Stimulated activated naive CD4-positive, alpha-beta T cell treated with Interleukin-2 at 50 U/mL for 16 hours (primary cell): ENCODE results near the gene CATSPERZ.
A peak's percentile ranks its signal among the peaks of the same experiment; 100 is the strongest.
"Not testable (repeated sequence)": the region's sequence is repeated elsewhere in the genome, so short reads cannot be mapped to it uniquely, and the experiment has no call there.

Experiments
- DNase-seq: peaks from one replicate; lab custom pipeline; 2025; lab: John Stamatoyannopoulos, UW

The CATSPERZ gene

DNA sequence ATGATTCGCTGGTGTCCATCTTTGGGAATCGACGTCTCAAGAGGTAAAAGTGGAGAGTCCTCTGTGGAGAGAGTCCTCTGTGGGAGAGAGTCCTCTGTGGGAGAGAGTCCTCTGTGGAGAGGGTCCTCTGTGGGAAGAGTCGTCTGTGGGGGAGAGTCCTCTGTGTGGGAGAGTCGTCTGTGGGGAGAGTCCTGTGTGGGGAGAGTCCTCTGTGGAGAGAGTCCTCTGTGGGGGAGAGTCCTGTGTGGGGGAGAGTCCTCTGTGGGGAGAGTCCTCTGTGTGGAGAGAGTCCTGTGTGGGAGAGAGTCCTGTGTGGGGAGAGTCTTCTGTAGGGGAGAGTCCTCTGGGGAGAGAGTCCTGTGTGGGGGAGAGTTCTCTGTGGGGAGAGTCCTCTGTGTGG, 20.9 kb downstream of the CATSPERZ start:
- DNase-seq, result no peak

DNA sequence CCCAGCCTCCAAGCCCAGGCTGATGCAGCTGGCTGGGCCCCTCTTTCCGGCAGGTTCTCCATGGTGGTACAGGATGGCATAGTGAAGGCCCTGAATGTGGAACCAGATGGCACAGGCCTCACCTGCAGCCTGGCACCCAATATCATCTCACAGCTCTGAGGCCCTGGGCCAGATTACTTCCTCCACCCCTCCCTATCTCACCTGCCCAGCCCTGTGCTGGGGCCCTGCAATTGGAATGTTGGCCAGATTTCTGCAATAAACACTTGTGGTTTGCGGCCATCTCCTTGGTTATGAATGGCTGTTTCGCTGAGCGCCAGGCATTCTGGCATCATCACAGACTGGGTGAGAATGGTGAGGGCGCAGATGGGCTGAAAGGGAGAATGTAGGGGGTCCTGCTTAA, 21.4 kb downstream of the CATSPERZ start:
- no peak for DNase-seq

DNA sequence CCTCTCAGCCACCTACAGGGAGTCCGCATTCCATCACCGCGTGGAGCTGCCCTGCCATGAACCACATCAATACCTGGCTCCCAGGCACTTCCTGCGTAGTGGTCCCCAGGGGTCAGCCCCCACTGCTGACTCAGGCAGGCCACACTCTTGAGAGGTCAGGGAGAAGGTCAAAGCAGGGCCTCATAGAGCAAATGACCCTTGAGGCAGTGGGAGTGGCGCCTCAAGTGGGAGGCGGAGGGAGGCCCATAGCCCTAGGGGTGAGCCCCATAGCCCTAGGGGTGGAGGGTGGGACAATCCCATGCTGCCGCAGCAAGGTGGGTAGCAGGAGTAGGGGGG, 22.7 kb downstream of the CATSPERZ start:
- DNase-seq, result no peak

DNA sequence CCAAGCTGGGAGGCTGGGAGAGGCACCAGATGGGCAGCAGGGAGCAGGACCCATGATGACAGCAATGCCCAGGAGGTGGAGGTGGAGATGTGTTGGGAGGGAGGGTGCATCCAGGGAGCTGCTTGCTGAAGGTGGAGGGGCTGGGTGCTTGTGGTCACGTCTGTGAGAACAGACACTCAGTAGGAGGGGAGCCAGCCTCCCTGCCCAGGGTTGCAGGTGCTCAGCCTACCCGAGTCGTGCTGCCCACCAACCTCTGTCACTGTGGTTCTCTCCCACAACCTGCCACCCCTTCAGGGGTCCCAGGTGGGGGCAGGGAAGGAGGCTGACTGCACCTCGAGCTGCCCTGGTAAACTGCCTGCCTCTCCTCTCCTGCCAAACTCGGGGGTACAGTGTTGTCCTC, 23.2 kb downstream of the CATSPERZ start:
- no peak for DNase-seq

DNA sequence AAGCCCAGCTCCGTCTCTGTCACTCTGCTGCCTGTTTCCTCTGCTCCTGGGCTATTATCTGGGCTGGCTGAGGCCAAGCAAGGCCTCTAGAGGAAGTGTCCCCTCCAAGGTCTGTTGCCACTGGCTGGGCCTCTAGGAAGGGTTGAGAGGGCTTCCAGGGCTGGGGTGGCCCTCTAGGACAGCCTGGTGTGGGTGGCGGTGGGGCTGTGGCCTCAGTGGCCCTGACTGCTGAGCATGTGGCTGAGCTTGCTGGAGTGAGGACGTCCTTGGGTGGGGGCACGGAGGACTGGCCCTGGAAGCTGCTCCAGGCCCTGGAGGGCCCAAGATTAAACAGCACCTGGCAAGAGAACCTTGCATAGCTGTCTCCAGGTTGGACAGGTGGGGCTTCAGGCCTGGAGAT, 23.8 kb downstream of the CATSPERZ start:
- not testable (repeated sequence) for DNase-seq

DNA sequence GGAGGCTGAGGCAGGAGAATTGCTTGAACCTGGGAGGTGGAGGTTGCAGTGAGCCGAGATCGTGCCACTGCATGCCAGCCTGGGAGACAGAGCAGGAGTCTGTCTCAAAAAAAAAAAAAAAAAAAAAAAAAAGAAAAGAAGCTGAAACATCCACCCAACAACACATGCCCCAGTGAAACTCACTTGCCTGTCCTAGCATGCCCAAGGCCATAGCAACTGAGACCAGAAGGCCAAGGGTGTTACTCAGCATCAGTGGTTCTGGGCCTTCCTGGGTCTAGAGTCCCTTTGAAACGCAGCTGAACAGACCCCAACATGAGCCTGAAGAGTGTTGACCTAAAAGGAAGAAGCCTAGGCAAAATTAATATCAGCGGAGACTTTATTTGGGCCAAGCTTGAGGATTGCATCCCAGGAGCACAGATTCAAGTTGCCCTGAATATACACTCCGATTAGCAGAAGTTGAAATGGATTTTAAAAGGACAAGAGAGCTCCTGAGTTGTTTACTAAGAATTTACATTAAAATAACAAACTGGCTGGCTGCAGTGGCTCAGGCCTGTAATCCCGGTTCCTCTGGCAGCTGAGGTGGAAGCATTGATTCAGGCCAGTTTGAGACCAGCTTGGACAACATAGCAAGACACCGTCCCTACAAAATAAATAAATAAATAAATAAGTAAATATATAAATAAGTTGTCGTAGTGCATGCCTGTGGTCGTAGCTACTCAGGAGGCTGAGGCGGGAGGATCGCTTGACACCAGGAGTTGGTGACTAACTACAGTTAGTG, 24.7 kb downstream of the CATSPERZ start:
- no peak for DNase-seq

DNA sequence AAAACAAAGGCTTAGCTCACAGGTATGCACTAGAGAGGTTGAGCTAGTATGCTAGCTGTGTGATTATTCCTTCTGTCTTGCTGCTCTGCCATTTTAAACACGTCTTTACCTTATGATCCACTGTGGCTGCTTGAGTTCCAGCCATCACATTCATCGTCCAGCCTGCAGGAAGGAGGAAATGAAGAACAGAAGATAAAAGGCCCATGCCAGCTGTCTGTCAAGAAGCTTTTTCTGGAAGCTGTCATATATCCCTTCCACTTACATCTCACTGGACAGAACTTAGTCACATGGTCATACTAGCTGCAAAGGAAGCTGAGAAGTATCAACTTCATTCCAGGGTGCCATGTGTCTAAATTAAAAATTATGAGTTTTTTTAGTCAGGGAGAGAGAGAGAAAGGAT, 27.2 kb downstream of the CATSPERZ start:
- no peak for DNase-seq

DNA sequence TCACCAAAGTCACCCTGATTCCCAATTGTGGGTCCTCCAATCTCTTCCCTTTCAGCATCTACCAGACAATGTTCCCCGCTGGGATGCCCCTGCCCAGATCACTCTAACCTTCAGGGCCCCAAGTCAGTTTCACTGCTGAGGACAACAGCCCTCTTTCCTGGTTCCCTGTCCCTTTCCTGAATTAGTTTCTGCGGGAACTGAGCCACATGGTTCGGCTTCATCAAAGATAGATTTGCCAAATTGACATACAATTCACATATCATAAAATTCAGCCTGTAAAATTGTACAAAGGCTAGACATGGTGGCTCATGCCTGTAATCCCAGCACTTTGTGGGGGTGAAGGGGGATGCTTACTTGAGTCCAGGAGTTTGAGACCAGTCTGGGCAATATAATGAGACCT, 27.8 kb downstream of the CATSPERZ start:
- no peak for DNase-seq

DNA sequence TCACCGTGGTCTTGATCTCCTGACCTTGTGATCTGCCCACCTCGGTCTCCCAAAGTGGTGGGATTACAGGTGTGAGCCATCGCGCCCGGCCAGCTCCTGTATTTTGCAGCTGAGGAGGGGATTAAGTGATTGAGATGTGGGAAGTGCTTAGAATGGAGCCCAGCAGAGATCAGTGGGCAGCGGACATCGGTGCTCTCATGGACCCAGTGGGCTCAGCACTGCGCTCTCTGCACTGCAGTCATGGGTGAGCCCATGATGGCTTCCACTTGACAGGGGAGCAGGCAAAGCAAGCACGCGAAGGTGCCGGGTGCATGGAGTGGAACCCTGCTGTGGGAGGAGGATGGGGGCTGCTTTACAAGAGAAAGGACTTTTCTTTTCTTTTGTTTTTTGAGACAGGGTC, 30.7 kb downstream of the CATSPERZ start:
- DNase-seq, result no peak

DNA sequence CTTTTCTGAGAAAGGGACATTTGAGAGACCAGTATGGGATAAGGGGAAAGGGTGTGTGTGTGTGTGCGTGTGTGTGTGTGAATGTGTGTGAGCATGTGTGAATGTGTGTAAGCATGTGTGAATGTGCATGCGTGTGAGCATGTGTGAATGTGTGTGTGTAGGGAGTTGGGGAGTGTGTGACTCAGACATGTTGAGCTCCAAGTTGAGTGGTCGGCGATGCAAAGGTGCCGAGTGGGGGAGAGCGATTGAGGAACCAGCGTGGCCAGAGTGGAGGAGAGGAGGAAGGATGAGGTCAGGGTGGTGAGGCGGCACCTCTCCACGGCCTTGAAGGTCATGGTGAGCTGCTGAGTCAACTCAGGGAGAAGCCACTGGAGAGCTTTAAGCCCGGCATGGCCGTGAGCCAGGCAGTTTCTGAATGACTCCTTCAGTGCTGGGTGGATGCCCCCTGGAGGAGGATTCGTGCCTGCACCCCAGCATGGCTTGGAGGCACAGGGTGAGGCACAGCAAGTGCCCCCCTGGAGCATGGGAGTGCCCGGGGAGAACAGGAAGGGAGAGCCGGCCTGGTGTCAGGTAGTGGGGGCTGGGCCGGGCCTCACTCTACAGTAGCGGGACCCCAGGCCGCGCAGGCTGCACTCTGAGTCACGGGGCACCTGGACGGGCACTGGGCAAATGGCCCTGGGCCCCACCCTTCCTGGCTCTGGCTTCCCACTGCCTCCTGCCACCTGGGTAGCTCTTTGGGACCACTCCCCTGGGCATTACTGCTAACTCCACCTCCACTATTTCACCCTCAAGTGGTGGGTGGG, 31.6 kb downstream of the CATSPERZ start:
- peak; percentile 66 for DNase-seq

DNA sequence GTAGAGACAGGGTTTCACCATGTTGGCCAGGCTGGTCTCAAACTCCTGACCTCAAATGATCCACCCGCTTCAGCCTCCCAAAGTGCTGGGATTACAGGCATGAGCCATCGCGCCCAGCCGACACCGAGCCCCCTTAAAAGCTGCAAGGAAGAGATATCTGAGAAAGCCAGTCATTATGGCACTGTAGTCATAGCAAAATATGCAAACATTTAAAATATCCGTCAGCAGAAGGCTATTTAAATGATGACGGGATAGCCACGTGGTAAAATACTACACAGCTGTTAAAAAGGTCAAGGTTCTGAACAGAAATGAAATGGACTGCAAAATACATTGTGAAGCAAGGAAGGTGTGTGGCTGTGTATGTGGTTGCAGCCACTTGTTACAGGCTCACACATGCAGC, 33.4 kb downstream of the CATSPERZ start:
- no peak for DNase-seq

DNA sequence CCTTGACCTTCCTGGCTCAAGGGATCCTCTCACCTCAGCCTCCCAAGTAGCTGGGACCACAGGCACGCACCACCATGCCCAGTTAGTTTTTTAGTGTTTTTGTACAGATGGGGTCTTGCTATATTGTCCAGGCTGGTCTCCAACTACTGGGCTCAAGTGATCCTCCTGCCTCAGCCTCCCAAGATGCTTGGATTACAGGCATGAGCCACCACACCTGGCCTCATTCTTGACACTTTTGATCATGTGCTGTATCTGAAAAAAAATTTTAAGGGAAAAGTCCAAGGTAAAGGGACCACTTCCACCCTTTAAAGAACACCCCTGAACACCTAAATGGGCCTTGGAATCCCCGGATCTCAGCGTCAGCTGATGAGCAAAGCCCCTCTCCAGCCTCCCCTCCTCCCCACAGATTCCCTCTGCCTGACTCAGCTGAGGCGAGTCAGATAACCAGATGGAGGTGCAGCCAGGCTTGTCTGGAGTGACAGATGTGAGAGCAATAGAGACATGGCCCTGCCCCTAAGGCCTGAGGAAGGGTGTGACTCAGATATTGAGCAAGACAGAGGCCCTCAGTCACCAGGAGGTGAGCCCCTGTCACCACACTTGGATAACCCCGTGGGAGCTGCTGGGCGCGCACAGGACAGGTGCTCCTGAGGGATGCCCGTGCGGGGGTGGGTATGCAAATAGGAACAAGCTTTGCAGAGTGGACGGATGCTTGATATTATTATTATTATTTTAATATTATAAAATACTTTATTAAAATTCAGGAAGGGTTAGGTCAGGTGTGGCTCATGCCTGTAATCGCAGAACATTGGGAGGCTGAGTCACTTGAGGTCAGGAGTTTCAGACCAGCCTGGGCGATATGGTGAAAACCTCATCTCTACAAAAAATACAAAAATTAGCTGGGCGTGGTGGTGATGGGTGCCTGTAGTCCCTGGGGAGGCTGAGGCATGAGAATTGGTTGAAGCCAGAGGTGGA, 34.9 kb downstream of the CATSPERZ start:
- DNase-seq, result no peak

DNA sequence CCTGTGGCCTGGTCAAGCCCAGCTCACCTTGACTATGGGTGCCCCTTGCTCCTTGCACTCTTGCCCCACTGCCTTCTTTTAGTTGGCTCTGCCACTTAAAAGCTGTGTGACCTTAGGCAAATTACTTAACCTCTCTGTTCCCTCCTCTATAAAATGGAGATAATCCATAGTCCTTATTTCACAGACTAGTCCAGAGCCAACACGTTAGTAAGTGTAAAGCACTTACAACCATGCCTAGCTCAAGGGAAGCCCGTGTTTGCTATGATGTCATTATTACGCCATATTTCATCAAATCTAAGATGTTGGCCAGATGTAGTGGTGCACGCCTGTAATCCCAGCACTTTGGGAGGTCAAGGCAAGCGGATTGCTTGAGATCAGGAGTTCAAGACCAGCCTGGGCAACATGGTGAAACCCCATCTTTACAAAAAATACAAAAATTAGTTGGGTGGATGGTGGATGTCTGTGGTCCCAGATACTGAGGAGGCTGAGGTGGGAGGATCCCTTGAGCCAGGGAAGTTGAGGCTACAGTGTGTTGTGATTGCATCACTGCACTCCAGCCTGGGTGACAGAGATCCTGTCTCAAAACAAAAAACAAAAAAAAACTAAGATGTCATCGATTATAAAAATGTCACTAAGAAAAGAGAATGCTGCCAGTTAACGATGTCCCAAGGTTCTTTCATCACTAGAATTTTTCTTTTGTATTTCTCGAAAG, 37.5 kb downstream of the CATSPERZ start:
- DNase-seq, result no peak

DNA sequence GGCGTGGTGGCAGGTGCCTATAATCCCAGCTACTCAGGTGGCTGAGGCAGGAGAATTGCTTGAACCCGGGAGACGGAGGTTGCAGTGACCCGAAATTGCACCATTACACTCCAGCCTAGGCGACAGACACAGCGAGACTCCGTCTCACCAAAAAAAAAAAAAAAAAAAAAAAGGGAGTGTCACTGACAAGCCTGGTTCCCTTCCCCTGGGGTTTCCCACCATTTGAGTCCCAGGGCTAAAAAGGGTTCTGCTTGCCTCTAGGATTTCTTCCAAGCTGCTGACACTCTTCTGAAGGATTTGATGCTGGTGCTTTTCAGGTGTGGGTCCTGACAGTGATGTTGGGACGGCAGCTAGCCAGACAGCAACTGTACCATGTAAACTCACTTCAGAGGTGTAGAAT, 38.6 kb downstream of the CATSPERZ start:
- no peak for DNase-seq

DNA sequence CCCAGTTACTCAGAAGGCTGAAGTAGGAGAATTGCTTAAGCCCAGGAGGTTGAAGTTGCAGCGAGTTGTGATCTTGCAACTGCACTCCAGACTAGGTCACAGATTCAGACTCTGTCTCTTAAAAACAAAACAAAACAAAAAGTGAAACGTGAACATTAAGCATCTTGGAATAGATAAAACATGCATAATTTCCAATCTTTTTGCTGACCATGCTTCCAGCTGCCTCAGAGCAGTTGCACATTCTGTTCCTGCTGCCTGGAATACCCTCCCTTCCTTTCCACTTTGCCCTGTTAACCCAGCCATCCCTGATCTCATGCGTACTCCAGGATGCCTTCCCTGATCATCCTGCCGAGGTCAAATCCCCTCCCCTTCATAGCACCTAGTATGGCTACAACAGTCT, 39.1 kb downstream of the CATSPERZ start:
- no peak for DNase-seq

DNA sequence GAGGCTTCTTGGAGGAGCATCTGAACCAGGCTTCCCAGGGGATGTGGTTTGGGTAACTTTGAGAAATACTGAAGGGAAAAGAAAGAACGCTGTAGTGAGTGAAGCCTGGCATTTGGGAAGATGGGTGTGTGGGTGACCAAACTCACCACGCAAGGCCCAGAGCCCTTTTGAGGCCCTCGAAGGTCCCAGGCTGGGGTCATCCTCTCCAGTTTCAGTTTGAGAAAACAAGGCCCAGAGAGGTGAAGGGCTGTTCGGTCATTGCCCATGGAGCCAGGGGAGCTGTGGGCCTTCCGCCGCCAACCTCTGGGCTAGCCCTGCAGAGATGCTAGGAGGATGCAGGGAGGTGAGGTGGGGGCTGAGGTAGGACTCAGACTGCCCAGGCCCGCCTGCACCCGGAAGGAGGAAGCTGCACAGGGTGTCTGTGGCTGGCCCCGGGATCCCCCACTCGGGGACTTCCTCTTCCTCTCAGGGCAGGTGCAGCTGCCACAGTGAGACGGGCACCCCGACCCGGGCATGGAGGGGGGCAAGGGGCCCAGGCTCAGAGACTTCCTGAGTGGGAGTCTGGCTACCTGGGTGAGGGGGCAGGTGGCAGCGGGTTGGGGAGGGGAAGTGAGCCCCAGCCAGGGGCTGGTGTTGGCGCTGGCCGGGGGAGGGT, 39.7 kb downstream of the CATSPERZ start, which contains the start of gene CCDC88B:
Gene CCDC88B, plus strand, starts transcription at position 451 of the 655 bp plus-strand sequence. Its CDS starts 63 bp downstream, at position 514.
- peak; percentile 81 for DNase-seq

DNA sequence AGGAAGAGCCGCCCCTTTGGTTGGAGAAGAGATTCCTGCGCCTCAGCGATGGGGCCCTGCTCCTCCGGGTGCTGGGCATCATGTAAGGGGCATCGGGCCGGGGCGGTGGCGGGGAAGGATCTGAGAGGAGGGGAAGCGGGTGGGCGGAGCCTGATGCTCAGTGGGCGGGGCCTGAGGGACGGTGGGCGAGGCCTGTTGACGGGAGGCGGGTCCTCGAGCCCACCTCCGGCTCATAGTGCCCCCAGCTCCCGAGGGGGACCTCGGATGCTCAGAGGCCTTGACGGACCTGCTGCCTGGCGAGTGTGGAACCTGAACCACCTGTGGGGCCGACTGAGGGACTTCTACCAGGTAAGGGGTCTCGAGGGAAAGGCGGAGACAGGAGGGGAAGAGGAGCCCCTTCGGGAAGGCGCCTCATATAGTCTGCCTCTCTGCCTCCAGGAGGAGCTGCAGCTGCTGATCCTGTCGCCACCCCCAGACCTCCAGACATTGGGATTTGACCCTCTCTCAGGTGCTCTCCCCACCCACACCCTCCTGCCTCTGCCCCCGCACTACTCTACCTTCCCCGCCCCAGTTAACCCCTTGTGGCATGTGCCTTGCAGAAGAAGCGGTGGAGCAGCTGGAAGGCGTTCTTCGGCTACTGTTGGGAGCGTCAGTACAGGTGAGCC, 40.6 kb downstream of the CATSPERZ start:
- peak; percentile 64 for DNase-seq

DNA sequence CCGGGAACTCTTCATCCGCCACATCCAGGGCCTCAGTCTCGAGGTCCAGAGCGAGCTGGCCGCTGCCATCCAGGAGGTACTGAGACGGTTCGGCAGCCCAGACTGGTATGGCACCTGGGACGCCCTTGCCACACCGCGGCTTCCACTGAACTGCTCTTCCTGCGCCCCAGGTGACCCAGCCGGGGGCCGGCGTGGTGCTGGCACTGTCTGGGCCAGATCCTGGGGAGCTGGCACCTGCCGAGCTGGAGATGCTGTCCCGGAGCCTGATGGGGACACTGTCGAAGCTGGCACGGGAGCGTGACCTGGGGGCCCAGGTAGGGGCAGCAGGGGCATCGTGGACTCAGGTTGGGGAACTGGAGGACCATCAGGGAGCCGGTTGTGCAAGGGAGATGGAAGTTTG, 41.3 kb downstream of the CATSPERZ start:
- DNase-seq, result no peak

DNA sequence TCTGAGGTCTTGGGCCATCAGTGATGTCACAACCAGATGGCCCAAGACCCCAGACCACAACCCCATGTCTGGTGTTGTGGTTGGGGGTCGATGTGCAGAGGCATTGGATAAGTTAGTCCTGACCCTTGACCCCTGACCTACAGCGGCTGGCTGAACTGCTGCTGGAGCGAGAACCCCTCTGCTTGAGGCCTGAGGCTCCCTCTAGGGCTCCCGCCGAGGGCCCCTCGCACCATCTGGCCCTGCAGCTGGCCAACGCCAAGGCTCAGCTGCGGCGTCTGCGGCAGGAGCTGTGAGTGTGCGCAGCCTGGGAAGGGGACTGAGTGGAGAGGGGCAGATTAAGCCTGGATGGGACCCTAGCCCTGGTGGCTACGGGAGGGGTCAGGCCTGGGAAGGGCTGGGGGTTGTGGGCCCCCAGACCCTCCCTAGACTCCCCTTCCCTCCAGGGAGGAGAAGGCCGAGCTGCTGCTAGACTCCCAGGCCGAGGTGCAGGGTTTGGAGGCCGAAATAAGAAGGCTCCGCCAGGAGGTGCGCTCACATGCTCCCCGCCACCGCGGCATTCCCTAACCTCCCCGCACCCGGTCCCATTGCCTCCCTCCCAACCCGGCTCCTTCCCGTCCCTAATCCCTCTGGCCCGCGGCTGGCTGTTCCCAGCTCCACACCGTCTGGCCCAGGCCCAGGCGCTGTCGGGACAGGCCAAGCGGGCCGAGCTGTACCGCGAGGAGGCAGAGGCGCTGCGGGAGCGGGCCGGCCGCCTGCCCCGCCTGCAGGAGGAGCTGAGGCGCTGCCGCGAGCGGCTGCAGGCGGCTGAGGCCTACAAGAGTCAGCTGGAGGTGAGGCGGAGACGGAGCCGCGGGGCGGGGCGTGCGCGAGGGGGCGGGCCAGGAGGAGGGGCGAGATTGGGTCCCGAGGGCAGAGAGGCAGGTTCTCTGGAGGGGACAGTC, 42.0 kb downstream of the CATSPERZ start:
- DNase-seq, result peak; percentile 80
